Mucosa of descending colon (tissue), 3 donors: ENCODE results near the gene CSH1. TPM values are rescaled to one million over a fixed set of nuclear protein-coding genes. Genes with fewer than 3 reads are reported as not detected.
"Not testable (repeated sequence)": the region's sequence is repeated elsewhere in the genome, so short reads cannot be mapped to it uniquely, and the experiment has no call there.

ENCODE experiments used
- ATAC-seq: fragments of 200-7000 bp; cut with Tn5 transposase; one replicate; pipeline ENCODE4 v1.9.1; 2020; ENCODE audit warnings: mild to moderate bottlenecking, moderate library complexity
- DNase-seq, 3 donors: peaks; one replicate each; pipeline ENCODE4 v3.0.0-alpha.2; 2020
- H3K36me3 ChIP-seq: fragments of 200-600 bp; one replicate; pipeline ENCODE4 v1.8.0; 2021; ENCODE audit warnings: low read depth, mild to moderate bottlenecking
- H3K4me1 ChIP-seq: fragments of 200-600 bp; one replicate; pipeline ENCODE4 v1.8.0; 2021; ENCODE audit warnings: low read depth, mild to moderate bottlenecking
- H3K4me3 ChIP-seq: fragments of 200-600 bp; one replicate; pipeline ENCODE4 v1.8.0; 2021; ENCODE audit warnings: mild to moderate bottlenecking
- H3K9me3 ChIP-seq: fragments of 200-600 bp; one replicate; pipeline ENCODE4 v1.8.0; 2021; ENCODE audit warnings: mild to moderate bottlenecking
- intact Hi-C, 2 donors: fragments of 100-400 bp; cut with DNase I in 1 of 2; cut with micrococcal nuclease in 1 of 2; formaldehyde crosslinking; loops; one replicate each; pipeline versions ENCODE4 v1.11.0 to v1.11.1; 2022; cut with DNase I, micrococcal nuclease
- long read RNA-seq, 2 donors: library from polyadenylated mRNA; unstranded; transcript quantifications; one replicate each; pipeline ENCODE4 v2.0.0, GENCODE V29; 2019 to 2021
- total RNA-seq, 3 donors: library from RNA; stranded (reverse); fragmentation: NEBNext Ultra II Directional in 2 of 3; extraction: Animal tissue kit (Norgen Biotek cat#: 25700) in 2 of 3; gene quantifications; one replicate each; pipeline versions ENCODE4 v1.2.1 to v1.2.4, GENCODE V29; 2021 to 2023
- TF ChIP-seq, protein P1 (sequence below): fragments of 200-600 bp; IDR thresholded peaks from one replicate; pipeline ENCODE4 v1.8.0; 2022; ENCODE audit warnings: antibody characterized with exemption, mild to moderate bottlenecking
- donor health status: DM: no; HTN: no; CAD: no; lungs with moderate emphysema.
- donor health status: DM: no; HTN: no; CAD: no.
- donor health status: DM: no; HTN: yes; CAD: no.

CSH1 gene
- total RNA-seq, result not detected
- long read RNA-seq, donor 1, result 0 reads
- long read RNA-seq, donor 2, result 0 reads

DNA sequence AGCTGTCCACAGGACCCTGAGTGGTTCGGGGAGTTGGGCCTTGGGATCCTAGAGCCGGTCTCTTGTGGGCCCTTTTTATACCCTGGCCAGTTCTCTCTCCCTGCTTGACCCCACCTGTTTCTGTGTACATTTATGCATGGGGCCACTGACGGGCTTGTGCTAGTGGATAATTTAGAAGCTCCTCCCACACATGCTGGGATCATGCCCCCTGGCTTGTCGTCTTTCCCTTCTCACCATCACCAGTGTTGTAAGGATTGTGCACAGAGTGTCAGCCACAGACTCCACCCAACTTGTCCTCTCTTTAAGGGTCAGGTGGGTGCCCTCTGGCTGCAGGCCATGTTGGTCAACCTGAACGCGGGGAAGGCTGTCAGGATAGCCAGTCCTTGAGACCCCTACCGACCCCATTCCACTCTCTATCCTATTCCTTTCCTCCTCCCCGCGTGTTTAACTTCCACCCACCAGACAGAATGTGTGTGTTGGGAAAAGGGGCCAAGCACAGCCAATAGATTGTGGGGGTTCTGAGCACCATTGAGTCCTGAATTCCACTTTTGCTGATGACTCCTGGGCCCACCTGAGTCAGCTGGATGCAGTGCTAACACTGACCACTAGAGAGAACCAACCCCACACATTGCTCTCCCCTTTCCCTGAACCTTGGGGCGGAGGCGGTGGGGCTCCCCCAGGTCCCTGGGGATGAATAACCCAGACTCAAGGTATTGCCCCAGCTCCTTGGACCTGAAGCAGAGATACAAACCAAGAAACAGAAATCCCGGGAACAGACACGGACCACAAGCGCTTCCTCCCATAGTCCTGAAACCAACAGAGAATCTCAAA lies at the start of gene CSH1:
CSH1 (minus strand) TSS at position 51 of the 831 bp plus-strand sequence. CDS start 63 bp downstream, outside the sequence.
- not testable (repeated sequence) for ATAC-seq, H3K4me3 ChIP-seq

DNA sequence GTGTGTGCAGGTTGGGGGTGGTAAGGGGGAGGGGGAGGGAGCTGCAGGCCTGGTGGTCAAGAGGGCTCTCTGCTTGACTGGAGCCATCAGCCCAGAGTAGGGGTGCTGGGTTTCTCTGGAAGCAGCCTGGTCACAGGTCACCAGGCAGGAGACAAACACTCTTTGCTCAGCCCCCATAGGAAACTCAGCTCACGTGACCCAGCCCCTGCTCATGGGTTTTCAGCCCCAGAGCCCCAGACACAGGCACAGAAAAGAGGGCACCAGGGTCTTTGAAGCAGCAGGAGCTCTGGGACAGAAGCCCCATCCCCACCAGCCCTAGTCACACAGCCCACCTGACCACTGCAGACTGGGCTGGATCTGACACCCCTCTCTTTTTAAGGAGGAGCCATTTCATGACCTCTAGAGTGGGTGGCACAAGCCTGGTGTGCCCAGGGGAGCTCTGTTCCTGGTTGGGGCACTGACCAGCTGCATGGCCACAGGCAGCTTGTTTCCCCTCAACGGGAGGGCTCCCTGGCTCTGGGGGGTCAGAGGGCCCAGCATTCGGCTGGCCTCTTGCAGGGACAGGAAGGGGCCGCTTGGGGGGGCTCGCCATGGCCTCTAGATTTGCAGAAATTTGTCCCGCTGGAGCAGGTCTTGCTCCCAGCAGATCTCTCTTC lies 49.5 kb upstream of the CSH1 start:
- Histone ChIP-seq H3K9me3 (no peaks in the 10 kb centered on the region), H3K36me3 (no peaks in the 10 kb centered on the region), H3K4me3 (no peak overlapping the region), H3K4me1 (peaks cover 4% of the 10 kb centered on the region)
- ATAC-seq (peak; percentile 29), DNase-seq (no peak)
- intact Hi-C loops, result loop anchor here in 1 of 2 donors (10.0 kb wide), 1 partner anchor 79 kb away; the partner anchor contains the start of gene ICAM2
- TF ChIP-seq, protein P1, sequence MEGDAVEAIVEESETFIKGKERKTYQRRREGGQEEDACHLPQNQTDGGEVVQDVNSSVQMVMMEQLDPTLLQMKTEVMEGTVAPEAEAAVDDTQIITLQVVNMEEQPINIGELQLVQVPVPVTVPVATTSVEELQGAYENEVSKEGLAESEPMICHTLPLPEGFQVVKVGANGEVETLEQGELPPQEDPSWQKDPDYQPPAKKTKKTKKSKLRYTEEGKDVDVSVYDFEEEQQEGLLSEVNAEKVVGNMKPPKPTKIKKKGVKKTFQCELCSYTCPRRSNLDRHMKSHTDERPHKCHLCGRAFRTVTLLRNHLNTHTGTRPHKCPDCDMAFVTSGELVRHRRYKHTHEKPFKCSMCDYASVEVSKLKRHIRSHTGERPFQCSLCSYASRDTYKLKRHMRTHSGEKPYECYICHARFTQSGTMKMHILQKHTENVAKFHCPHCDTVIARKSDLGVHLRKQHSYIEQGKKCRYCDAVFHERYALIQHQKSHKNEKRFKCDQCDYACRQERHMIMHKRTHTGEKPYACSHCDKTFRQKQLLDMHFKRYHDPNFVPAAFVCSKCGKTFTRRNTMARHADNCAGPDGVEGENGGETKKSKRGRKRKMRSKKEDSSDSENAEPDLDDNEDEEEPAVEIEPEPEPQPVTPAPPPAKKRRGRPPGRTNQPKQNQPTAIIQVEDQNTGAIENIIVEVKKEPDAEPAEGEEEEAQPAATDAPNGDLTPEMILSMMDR, result no peak

More for the DNA sequence above, at the start of gene CSH1:
- intact Hi-C loops, H3K4me1 ChIP-seq, H3K9me3 ChIP-seq, DNase-seq, H3K36me3 ChIP-seq: not testable (repeated sequence)

DNA sequence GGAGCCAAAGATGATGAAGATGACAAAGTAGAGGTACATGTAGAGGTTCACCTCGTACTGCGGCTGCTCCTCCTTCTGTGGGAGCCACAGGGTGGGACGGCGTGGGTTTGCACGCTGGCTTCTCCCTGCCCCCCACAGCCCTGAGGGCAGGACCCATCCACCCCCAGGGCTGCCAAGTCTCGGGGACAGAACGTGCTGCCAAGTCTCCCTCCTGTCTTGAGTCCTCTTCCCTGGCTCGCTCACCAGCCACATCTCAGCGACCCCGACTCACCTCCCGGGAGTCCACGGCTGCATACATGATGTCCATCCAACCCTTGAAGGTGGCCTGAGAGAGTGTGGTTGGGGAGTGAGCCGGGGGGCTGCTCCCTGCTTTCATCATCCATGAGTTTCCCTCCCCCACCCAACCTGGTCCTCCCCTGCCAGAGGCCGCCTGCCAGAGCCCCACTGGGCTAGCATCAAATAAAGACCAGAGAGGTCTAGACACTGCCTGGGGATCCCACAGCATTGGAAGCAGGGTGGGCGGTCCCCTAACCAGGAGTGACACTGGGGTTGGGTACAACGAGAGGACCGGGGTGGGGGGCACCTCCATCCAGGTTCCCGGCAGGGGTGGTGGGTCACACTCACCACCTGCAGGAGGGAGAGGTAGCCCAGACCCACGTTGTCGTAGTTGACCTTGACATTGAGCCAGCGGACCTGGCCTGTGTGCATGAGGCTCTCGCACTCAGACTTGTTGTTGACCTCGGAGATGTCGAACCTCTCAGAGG lies 48.5 kb upstream of the CSH1 start:
- intact Hi-C loops, result loop anchor here in 1 of 2 donors (10.0 kb wide), 1 partner anchor 80 kb away; the partner anchor contains the start of gene ICAM2
- DNase-seq (no peak), ATAC-seq (no peak)
- Histone ChIP-seq H3K36me3 (no peaks in the 10 kb centered on the region), H3K9me3 (no peaks in the 10 kb centered on the region), H3K4me1 (peaks cover 4% of the 10 kb centered on the region), H3K4me3 (no peak overlapping the region)
- TF ChIP-seq, protein P1, result no peak

DNA sequence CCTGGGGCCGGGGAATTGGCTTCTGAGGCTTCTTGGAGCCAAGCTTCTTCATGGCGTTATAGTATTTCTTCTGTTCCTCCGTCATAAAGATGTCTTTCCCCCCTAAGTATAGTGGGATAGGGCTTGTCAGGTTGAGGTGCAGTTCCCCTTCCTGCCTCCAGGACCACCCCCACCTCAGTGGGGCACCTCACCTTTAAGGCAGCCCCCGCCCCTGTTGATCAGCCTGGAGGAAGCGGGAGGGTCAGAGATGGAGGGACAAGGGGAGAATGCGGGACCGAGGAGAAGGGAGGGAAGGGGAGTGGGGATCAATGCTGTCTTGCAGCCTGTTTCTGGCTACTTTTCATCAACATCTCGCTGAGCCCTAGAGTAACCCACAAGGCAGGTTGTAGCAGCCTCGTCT lies 47.4 kb upstream of the CSH1 start:
- intact Hi-C loops, result loop anchor here in 1 of 2 donors (10.0 kb wide), 1 partner anchor 81 kb away; the partner anchor contains the start of gene ICAM2
- TF ChIP-seq, protein P1, result no peak
- DNase-seq (no peak), ATAC-seq (no peak)
- H3K4me3 ChIP-seq, result no peak overlapping the region
- peaks cover 4% of the 10 kb centered on the region for H3K4me1 ChIP-seq
- H3K9me3 ChIP-seq, result no peaks in the 10 kb centered on the region
- H3K36me3 ChIP-seq, result no peaks in the 10 kb centered on the region

DNA sequence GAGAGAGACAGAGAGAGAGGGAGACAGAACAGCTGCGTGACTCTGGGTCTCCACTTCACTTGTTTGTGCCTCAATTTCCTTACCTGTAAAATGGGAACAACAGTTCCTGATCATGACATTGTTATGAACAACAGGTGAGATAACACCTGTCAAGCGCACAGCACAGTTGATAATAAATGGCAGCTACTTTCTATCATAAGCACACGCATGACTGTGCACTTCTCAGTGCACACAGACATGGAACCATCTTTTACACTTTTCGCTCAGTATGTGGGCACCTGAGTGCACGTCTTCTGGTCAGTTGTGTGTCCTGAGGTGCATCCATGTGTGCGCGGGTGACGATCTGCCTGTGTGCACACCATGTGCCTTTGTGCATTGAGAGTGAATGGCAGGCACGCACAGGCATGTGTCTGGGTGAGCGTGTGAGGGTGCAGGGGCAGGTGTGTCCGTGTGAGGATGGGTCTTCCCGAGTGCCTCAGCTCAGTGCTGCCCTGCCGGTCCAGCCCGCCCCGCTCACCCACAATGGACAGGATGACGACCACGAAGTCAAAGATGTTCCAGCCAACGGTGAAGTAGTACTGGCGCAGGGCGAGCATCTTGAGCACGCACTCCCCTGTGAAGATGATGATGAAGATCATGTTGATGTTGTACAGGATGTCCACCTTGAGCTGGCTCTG lies 46.1 kb upstream of the CSH1 start:
- ATAC-seq (no peak), DNase-seq (no peak)
- Histone ChIP-seq H3K9me3 (no peaks in the 10 kb centered on the region), H3K4me1 (peaks cover 4% of the 10 kb centered on the region), H3K4me3 (no peak overlapping the region), H3K36me3 (no peaks in the 10 kb centered on the region)
- TF ChIP-seq, protein P1, result no peak
- intact Hi-C loops, result loop anchor here in 1 of 2 donors (10.0 kb wide), 1 partner anchor 82 kb away; the partner anchor contains the start of gene ICAM2
